Panc1 (cell line): ENCODE measurements around the gene SLC38A9. TPM values are rescaled to one million over a fixed set of nuclear protein-coding genes. Genes with fewer than 3 reads are reported as not detected.

Source experiments
- ATAC-seq: fragments of 200-7000 bp; cut with Tn5 transposase; 2 replicates; pipeline ENCODE4 v1.9.1; 2020; ENCODE audit warnings: mild to moderate bottlenecking, moderate library complexity
- BruUV-seq: library from RNA; stranded (reverse); fragments of 400-500 nt; replicated peaks from 2 replicates; lab custom pipeline; 2021; lab: Mats Ljungman, UMichigan
- CTCF ChIA-PET: fragments of 300-600 bp; sonication (Branson Sonifier 250); formaldehyde crosslinking; loops from one replicate; lab custom pipeline; 2022; ENCODE audit warnings: antibody characterized with exemption; lab: Charles Lee
- POLR2A ChIA-PET: fragments of 300-600 bp; sonication (Branson Sonifier 250); formaldehyde crosslinking; loops from one replicate; lab custom pipeline; 2022; ENCODE audit warnings: antibody characterized with exemption; lab: Charles Lee
- DNase-seq: peaks from one replicate; pipeline ENCODE4 v3.0.0-alpha.2; 2010; ENCODE audit warnings: low read depth, low spot score
- H3K27ac ChIP-seq: 2 replicates; pipeline ENCODE4 v1.5.1; 2011; ENCODE audit warnings: mild to moderate bottlenecking, low read length, inconsistent platforms
- H3K27me3 ChIP-seq: fragments of 200-500 bp; sonication (Bioruptor generic); 2 replicates; pipeline ENCODE4 v1.6.0; 2014; ENCODE audit warnings: low read length, inconsistent platforms; ENCODE audit not compliant: control insufficient read depth, insufficient read depth
- H3K36me3 ChIP-seq: fragments of 200-500 bp; sonication (Bioruptor generic); 2 replicates; pipeline ENCODE4 v1.5.1; 2014; ENCODE audit warnings: inconsistent platforms, mild to moderate bottlenecking, low read length, moderate library complexity; ENCODE audit not compliant: control insufficient read depth, insufficient read depth
- H3K4me1 ChIP-seq: 2 replicates; pipeline ENCODE4 v1.5.1; 2011; ENCODE audit warnings: inconsistent platforms, mild to moderate bottlenecking, low read length, moderate library complexity; ENCODE audit not compliant: control insufficient read depth, insufficient read depth
- H3K4me3 ChIP-seq, 2 experiments: 2 replicates each; pipeline ENCODE4 v1.5.1; 2011 to 2012; ENCODE audit warnings: low read depth in 2 of 2, low read length in 2 of 2, mild to moderate bottlenecking in 2 of 2, inconsistent platforms in 1 of 2, moderate library complexity in 1 of 2
- H3K9me3 ChIP-seq: fragments of 200-500 bp; sonication (Bioruptor generic); 2 replicates; pipeline ENCODE4 v1.5.1; 2014; ENCODE audit warnings: low read depth, mild to moderate bottlenecking, inconsistent platforms, low read length, moderate library complexity; ENCODE audit not compliant: control insufficient read depth, insufficient read depth
- POLR2AphosphoS5 ChIP-seq: IDR thresholded peaks from 2 replicates; pipeline ENCODE4 v1.6.1; 2012; ENCODE audit warnings: mild to moderate bottlenecking, low read depth, low read length, moderate library complexity
- REST ChIP-seq, 2 experiments: IDR thresholded peaks; 2 replicates each; pipeline ENCODE4 v1.6.1; 2011 to 2012; ENCODE audit warnings: low read depth in 2 of 2, control low read depth in 1 of 2, low read length in 1 of 2, mild to moderate bottlenecking in 1 of 2, moderate library complexity in 1 of 2; ENCODE audit not compliant: insufficient read depth in 1 of 2
- SIN3A ChIP-seq: IDR thresholded peaks from 2 replicates; pipeline ENCODE4 v1.6.1; 2012; ENCODE audit warnings: low read depth, mild to moderate bottlenecking, low read length, moderate library complexity, borderline replicate concordance; ENCODE audit not compliant: insufficient read depth
- TCF7L2 ChIP-seq: IDR thresholded peaks from 2 replicates; pipeline ENCODE4 v1.6.1; 2011; ENCODE audit warnings: mild to moderate bottlenecking, low read depth, low read length, inconsistent platforms
- in situ Hi-C: cut with HindIII; loops from 2 replicates; pipeline ENCODE4 v1.10.0; 2016; ENCODE audit warnings: low sequenced_read_pairs, low pct_unique_long_range_greater_than_20kb
- intact Hi-C: fragments of 100-400 bp; cut with micrococcal nuclease; formaldehyde crosslinking; loops from one replicate; pipeline ENCODE4 v1.10.0; 2022; ENCODE audit not compliant: unreplicated experiment
- total RNA-seq: library from RNA; stranded (reverse); gene quantifications from one replicate; pipeline ENCODE4 v1.2.1, GENCODE V29; 2021; ENCODE audit not compliant: unreplicated experiment
- TF ChIP-seq, protein P1 (sequence below): fragments of 450-650 bp; IDR thresholded peaks from 2 replicates; pipeline ENCODE4 v1.5.1; 2017; ENCODE audit warnings: mild to moderate bottlenecking

The SLC38A9 gene
- total RNA-seq, 1 experiment from 2014 or later = 12.8 TPM

GRCh38 chr5:55674340-55674739, 37.8 kb downstream of the SLC38A9 start:
- ATAC-seq (no peak), DNase-seq (no peak)
- TF ChIP-seq, protein P1, sequence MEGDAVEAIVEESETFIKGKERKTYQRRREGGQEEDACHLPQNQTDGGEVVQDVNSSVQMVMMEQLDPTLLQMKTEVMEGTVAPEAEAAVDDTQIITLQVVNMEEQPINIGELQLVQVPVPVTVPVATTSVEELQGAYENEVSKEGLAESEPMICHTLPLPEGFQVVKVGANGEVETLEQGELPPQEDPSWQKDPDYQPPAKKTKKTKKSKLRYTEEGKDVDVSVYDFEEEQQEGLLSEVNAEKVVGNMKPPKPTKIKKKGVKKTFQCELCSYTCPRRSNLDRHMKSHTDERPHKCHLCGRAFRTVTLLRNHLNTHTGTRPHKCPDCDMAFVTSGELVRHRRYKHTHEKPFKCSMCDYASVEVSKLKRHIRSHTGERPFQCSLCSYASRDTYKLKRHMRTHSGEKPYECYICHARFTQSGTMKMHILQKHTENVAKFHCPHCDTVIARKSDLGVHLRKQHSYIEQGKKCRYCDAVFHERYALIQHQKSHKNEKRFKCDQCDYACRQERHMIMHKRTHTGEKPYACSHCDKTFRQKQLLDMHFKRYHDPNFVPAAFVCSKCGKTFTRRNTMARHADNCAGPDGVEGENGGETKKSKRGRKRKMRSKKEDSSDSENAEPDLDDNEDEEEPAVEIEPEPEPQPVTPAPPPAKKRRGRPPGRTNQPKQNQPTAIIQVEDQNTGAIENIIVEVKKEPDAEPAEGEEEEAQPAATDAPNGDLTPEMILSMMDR = no peak
- TF ChIP-seq REST (IDR thresholded peaks at IDR 0.05; ENCODE audit: insufficient read depth in 1 of 2, low read depth in 2 of 2, low read length in 1 of 2) (no peak), TCF7L2 (no peak)
- H3K4me3 ChIP-seq = no peak overlapping the region
- no peaks in the 10 kb centered on the region for H3K9me3 ChIP-seq
- in situ Hi-C loops (no loop called here), intact Hi-C loops (no loop called here)
- H3K4me1 ChIP-seq = no peaks in the 10 kb centered on the region
- no peak overlapping the region for H3K27ac ChIP-seq
- CTCF ChIA-PET = no interaction called here
- BruUV-seq = no TSS peak
- H3K27me3 ChIP-seq = no peaks in the 10 kb centered on the region
- POLR2A ChIA-PET = no interaction called here
- H3K36me3 ChIP-seq = no peaks in the 10 kb centered on the region

DNA sequence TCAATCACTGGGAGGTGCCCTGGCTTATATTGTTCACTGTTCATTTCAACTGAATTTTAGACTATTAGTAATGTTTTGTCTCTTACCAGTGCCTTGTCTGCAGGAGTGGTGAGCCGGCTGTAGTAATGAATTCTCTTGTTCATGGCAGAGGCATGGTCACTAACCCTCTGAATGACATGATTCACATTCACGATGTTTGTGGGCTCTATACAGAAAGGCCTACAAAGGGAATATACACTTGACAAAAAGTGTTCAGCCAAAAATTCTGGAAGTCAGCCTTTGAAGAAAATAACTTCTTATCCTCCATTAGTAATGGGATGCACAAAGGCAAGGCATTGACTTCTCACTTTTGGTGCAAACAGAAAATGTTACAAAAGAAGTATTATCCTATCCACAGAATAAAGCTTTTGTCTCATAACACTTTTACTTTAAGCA, 39.6 kb downstream of the SLC38A9 start:
- Histone ChIP-seq H3K9me3 (no peaks in the 10 kb centered on the region), H3K27ac (no peak overlapping the region), H3K4me3 (no peak overlapping the region), H3K27me3 (no peaks in the 10 kb centered on the region), H3K36me3 (no peaks in the 10 kb centered on the region), H3K4me1 (no peaks in the 10 kb centered on the region)
- TF ChIP-seq TCF7L2 (no peak), SIN3A (no peak), POLR2AphosphoS5 (no peak), REST (IDR thresholded peaks at IDR 0.05; ENCODE audit: insufficient read depth in 1 of 2, low read depth in 2 of 2, low read length in 1 of 2) (no peak)
- TF ChIP-seq, protein P1 = no peak
- ChIA-PET POLR2A (interaction anchor here (0.6 kb wide), 2 partner anchors 52 to 143 kb away, joined by 3 to 4 read pairs; no protein-coding TSS in a partner anchor), CTCF (no interaction called here)
- in situ Hi-C loops = no loop called here
- ATAC-seq = no peak
- DNase-seq = no peak
- no TSS peak for BruUV-seq
- intact Hi-C loops = no loop called here
